Measurements from ENCODE around the gene FBRSL1.
A peak's percentile ranks its signal among the peaks of the same experiment; 100 is the strongest.

FBRSL1 gene

DNA sequence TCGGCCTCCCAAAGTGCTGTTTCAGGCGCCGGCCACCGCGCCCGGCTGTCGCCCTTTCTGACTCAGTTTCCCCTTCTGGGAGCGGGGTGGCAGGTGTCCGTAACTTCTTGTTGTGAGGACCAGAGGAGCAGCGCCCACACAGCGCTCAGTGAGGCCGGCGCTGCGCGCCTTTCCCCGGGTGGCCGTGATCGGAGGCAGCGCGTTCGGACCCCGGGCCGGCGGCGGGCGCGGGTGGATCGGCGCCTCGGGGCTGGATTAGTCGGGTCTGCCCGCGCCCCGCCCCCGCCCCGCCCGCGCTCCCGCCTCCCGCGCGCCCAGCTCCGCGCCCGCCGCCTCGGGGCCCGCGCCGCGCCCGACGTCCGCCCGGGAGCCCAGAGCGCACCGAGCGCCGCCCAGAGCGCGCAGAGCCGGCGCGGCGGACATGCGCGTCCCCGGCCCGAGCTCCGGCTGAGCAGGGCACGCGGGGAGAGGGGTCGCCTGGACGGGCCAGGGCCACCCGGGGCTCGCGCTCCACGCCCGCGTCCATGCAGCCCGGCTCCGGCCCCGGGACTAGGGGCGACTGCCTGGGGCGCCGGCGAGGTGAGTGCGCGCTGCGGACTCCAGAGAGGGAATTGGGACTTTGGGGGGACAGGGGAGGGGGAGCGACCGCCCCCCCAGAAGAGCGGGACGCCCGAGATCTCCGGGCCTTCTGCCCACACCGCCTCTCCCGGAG is 69.9 kb downstream of the FBRSL1 start:
- TF ChIP-seq, protein P1, sequence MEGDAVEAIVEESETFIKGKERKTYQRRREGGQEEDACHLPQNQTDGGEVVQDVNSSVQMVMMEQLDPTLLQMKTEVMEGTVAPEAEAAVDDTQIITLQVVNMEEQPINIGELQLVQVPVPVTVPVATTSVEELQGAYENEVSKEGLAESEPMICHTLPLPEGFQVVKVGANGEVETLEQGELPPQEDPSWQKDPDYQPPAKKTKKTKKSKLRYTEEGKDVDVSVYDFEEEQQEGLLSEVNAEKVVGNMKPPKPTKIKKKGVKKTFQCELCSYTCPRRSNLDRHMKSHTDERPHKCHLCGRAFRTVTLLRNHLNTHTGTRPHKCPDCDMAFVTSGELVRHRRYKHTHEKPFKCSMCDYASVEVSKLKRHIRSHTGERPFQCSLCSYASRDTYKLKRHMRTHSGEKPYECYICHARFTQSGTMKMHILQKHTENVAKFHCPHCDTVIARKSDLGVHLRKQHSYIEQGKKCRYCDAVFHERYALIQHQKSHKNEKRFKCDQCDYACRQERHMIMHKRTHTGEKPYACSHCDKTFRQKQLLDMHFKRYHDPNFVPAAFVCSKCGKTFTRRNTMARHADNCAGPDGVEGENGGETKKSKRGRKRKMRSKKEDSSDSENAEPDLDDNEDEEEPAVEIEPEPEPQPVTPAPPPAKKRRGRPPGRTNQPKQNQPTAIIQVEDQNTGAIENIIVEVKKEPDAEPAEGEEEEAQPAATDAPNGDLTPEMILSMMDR (IDR thresholded peaks at IDR 0.05), result no peak

DNA sequence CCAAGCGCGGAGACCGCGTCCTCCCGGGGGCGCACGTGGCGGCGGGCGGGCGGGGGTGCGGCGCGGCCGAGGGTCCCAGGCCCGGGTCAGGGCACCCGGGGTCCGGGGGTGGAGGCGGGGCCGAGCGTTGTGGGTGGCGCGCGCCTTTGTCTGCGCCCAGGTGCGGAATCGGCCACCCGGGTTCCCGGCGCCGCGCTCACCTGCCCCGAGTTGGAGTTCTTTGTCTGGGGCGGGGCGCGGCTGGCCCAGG is 70.3 kb downstream of the FBRSL1 start:
- TF ChIP-seq, protein P1 (IDR thresholded peaks at IDR 0.05), result no peak

DNA sequence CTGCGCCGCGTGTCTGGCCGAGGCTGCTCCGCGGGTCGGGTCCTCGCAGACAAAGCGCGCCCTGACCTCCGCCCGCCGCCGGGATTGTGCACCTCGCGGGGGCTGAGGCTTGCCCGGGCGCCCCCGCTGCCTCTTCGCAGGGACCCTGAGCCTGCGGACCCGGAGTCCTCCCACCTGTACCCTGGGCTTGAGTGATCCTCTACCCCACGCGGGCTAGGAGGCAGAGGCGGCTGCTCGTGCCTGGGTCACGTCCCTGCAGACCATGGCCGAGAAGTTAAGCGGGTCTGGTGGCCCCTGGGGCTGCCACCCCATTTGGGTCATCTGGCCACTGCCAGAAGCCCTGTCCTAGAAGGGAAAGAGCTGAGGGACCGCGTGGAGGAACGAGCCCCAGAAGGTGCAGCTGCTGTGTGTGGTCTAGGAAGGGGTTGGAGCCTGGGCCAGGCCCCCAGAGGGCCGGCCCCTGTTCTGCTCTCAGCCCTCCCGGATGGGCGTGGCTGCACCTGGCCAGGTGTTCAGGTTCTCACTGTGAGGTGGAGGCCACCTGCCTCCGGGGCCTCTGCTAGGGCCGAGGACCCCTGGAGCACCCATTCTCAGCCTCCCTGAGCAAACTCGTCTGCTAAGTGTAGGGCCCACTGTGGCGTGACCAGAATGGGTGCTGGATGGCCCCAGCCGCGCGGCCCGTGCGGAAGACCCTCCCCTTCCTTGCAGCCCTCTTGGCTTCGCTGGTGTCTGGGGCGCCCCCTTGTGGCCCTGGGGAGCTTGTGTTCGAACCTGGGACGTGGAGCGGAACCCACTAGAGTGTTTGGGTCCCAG is 70.9 kb downstream of the FBRSL1 start:
- TF ChIP-seq, protein P1 (IDR thresholded peaks at IDR 0.05), result peak; percentile 97
